Skin epidermis (tissue), 12 donors: ENCODE data around the gene NRCAM.
"Not testable (repeated sequence)": the region's sequence is repeated elsewhere in the genome, so short reads cannot be mapped to it uniquely, and the experiment has no call there.

Source experiments
- H3K27ac ChIP-seq, 21 experiments: fragments of 200-600 bp; sonication (generic) in 11 of 21; one replicate each; pipeline ENCODE4 v1.5.0; 2020; ENCODE audit warnings: mild to moderate bottlenecking in 3 of 21, inconsistent platforms in 2 of 21, moderate library complexity in 2 of 21
- H3K4me3 ChIP-seq, 7 experiments: fragments of 200-600 bp; sonication (generic) in 2 of 7; one replicate each; pipeline ENCODE4 v1.5.0; 2020; ENCODE audit warnings: inconsistent platforms in 2 of 7, mild to moderate bottlenecking in 2 of 7, moderate library complexity in 1 of 7

The NRCAM gene

DNA sequence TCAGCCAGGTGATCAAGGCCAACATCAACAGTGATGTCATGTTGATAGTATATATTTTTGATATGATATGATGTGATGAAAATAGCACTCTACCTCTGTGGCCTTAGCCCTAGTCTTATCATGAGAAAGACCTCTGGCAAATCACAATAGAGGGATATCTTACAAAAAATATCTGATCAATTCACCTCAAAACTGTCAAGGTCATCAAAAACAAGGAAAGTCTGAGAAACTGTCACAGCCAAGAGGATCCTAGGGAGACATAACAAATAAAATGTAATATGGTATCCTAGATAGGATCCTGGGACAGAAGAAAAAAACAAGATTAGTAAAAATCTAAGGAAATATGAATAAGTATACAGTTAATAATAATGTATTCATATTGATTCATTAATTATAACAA, 92.6 kb downstream of the NRCAM start:
- no peak overlapping the region for H3K27ac ChIP-seq
- no peak overlapping the region for H3K4me3 ChIP-seq

DNA sequence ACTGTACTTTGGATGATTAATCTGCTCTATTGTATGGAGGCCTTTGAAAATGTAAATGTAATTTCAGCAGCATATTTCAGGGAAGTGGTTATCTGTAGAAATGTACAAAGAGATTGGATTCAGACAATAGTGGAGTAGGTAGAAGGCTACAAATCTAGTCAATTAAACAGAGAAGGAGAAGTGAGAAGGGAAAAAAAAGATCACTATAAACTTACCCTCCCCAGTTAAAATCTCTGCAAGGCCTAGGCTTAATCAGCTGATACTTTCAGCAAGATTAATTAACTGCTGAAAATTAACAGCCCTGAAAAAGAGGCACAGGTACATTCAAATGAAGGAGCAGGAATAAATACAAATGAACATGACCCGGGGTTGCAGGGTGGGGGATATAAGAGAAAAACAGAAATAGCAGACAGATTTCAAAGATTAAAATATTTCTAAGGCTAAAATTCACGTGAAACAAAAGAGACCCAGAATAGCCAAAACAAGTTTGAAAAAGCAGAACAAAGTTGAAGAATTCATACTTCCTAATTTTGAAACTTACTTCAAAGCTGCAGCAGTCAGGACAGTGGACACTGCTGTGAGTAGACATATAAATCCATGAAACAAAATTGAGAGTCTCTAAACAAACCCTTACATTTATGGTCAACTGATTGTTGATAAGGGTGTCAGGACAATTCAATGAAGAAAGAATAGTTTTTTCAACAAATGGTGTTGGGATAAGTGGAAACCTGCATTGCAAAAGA, 96.0 kb downstream of the NRCAM start:
- Histone ChIP-seq H3K4me3 (no peak overlapping the region), H3K27ac (no peak overlapping the region)

DNA sequence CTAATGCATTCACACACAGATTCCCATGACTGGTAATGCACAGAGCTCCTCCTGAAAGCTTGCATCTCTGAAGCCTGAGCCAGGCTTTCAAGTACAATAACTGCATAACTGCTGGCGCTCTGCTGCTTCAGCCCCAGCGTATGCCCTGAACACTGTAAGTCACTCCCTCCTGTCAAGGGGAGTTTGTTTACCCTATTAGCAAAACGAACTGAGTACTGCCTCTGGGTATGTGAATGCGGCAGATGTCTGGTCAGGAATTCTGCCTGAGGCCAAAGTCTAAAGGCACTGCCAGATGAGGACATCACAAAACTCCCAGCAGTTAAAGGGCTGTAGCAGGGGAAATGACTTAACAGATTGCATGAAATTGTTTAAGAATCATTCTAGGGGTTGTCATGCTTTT, 97.7 kb downstream of the NRCAM start:
- H3K4me3 ChIP-seq = no peak overlapping the region
- H3K27ac ChIP-seq = no peak overlapping the region

DNA sequence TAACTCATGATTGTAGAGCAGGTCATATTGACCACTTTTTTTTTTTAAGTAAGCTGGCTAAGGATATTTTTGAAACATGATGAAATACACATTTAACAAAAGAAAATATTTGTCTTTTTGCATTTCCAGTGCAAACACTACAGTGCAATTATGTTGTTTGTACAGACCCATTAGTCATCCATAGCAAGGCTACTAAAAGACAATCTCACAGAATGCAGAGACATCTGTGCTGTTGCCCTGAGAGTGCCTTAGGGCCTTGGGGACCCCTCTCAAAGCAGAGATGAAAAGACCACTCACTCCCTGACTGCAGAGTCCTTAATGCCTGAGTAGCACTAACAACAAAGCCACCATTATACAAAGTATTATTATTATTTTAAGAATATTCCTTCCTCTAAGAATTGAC, 104.5 kb downstream of the NRCAM start:
- no peak overlapping the region for H3K27ac ChIP-seq
- no peak overlapping the region for H3K4me3 ChIP-seq

DNA sequence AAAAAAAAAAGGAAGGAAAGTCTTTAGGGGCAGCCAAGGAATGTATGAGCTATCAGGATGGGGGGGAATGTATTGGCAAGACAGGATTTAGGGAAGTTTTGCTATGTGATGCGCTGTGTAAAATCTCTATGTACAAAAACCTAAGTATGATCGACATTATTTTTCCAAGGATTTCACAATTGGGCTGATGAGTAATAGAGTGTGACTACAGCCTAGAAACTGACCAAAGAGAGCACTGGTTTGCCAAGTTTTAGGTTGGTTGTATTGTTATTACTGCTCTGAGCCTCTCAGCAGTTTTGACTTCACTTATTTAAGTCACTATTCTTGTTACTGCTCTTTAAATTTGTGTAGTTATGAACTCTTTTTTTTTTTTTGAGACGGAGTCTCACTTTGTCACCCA, 107.3 kb downstream of the NRCAM start:
- no peak overlapping the region for H3K4me3 ChIP-seq
- no peak overlapping the region for H3K27ac ChIP-seq

DNA sequence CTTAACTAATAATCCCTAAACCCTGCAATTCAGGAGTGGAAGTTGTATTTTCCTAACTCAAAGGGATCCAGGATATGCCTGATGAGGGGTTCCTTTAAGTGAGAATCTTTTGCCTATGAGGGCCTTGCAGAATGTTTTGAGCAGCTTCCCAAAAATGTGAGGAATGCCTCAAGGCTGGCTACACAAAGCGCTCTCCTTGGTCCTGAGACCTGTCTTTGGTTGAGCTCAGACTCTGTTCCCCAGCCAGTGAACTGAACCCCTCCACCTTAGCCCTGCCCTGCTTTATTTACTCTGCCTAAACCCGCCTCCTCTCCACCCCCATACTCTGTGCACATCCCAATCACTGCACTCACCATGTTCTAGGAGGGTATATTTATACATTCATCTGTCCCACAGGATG, 108.6 kb downstream of the NRCAM start:
- Histone ChIP-seq H3K4me3 (no peak overlapping the region), H3K27ac (no peak overlapping the region)

DNA sequence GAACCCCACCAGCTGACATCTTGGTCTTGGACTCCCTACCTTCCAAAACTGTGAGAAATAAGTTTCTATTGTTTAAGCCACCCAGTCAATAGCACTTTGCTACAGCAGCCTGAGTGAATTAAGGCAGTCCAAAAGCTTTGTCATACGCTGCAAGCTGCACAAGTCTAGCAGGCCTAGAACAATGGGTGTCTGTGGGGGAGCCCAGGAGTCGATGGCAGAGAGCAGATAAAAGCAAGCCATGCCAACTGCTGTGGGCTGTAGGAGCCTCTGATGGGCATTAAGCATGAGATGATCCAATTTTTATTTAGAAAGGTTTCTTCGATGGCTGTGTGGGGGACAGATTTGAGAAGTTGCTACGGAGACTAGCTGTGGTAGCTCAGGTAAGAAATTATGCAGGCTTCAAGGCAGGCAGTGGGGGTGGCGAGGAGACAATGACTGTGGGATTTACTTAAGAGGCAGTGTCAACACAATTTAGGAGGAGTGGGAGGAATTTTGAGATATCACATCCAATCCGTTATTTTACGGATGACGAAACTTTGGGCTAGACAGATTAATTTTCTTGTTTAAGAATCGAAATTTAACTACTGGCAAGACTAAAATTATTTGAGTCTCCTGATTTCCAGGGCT, 110.4 kb downstream of the NRCAM start:
- Histone ChIP-seq H3K27ac (no peak overlapping the region), H3K4me3 (no peak overlapping the region)

DNA sequence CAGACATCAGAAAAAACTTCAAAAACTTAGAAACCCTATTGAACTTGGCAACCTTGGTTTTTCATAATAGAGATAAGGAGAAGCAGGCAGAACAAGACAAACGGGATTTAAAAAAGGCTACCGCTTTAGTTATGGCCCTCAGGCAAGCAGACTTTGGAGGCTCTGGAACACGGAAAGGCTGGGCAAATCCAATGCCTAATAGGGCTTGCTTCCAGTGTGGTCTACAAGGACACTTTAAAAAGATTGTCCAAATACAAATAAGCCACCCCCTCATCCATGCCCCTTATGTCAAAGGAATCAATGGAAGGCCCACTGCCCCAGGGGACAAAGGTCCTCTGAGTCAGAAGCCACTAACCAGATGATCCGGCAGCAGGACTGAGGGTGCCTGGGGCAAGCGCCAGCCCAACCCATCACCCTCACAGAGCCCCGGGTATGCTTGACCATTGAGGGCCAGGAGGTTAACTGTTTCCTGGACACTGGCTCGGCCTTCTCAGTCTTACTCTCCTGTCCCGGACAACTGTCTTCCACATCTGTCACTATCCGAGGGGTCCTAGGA, 115.3 kb downstream of the NRCAM start:
- Histone ChIP-seq H3K4me3 (no peak overlapping the region), H3K27ac (no peak overlapping the region)

DNA sequence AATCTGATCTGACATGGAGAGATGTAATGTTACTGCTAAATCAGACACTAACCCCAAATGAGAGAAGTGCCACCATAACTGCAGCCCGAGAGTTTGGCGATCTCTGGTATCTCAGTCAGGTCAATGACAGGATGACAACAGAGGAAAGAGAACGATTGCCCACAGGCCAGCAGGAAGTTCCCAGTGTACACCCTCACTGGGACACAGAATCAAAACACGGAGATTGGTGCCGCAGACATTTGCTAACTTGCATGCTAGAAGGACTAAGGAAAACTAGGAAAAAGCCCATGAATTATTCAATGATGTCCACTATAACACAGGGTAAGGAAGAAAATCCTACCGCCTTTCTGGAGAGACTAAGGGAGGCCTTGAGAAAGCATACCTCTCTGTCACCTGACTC, 115.8 kb downstream of the NRCAM start:
- H3K27ac ChIP-seq = not testable (repeated sequence)

DNA sequence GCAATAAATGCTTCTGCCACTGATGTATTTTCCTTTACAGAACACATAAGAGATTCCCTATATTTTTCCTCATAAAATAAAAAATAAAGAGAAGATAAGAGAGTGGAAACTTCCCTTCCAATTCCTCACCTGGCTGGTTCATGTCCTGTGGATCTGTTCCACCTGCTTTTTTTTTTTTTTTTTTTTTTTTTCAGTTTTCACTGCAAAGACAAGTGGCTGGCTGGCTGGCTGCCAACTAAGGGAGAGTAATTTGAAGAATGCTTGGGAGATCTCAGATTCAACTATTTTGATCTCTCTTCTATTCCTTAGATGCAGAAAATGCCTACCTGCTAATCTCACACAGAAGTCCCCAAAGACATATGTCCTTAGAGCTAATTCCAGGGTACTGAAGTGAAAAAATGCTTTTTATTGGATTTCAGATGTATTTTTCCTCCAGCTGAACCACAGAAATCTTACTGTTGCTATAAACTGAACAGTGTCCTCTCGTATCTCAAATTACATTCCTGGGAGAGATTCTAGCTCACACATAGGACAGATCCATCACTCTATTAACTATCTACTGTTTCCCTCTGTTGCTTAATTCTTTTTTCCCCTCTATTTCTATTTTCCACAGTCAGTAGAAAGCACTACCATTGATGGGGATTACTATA, 120.8 kb downstream of the NRCAM start:
- no peak overlapping the region for H3K27ac ChIP-seq

More for the DNA sequence above, 115.8 kb downstream of the NRCAM start:
- H3K4me3 ChIP-seq = not testable (repeated sequence)

DNA sequence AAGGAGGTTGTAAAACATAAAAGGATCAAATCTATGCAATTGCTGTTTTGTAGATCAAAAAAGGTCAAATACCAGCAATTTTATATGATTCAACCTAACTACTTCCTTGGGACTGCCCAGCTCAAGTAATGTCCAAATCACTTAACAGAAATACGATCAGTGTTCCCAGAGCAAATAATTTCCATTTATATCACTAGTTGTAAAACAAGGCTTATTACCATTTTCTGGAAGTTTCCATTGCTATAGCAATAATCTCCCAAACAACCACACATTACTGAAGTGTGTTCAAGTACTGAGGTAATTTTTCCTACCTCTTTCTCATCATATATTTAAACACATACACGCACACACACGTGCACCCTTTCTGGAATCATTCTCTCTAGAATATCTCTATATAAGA, 123.3 kb downstream of the NRCAM start:
- Histone ChIP-seq H3K27ac (no peak overlapping the region), H3K4me3 (no peak overlapping the region)

More for the DNA sequence above, 120.8 kb downstream of the NRCAM start:
- no peak overlapping the region for H3K4me3 ChIP-seq

DNA sequence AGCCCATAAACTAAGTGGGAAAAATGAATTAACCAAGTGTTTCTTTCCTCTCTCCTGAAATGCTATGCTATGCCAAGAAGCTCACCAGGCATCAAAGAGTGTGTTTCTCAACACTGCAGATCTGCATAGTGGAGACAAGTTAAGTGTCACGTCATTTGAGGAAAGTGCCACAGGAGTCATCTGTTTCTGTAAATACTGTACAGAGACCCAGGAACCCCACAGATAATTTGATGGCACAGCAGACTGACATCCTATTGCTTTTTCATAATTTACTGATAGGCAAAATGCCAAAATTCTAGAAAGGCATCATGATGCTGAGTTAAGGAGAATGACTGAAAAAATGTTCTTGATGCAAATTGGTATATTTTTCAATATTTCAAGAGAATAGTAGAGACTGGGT, 124.3 kb downstream of the NRCAM start:
- Histone ChIP-seq H3K27ac (no peak overlapping the region), H3K4me3 (no peak overlapping the region)

DNA sequence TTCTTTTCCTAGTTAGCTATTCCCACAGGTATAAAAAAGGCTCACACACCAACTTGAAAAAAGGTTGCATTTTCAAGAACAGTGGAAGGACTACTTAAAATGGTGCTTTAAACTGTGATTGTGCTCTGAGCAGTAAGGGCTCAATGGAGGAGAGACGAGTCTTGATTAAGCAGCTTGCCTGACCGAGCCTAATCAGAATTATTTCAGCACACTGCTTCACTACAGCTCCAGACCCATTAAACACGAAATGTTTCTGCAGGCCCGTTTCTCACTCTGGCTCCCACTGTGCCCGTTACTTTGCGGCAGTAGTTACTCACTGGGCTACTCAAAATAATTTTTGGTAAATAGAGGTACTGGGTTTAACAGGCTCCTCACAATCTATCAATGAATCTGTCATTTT, 126.0 kb downstream of the NRCAM start:
- Histone ChIP-seq H3K27ac (no peak overlapping the region), H3K4me3 (no peak overlapping the region)

DNA sequence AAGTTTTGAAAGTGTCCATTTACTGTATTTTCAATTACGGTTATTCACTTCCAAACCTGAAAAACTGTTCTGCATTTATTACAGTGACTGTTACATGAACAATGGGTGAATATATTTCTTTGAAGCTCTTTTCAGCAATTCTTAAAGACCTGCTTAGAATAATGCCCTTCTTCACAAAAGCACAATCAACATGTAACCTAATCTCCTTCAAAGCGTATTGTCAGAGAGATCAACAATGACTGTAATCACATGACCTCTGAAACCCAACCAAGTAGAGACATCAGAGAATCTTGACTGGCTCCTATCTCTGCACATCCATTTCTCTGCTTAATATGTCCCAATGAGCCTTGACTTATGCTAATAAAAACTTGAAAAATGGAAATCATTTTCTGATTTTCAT, 126.7 kb downstream of the NRCAM start:
- no peak overlapping the region for H3K27ac ChIP-seq
- H3K4me3 ChIP-seq = no peak overlapping the region

DNA sequence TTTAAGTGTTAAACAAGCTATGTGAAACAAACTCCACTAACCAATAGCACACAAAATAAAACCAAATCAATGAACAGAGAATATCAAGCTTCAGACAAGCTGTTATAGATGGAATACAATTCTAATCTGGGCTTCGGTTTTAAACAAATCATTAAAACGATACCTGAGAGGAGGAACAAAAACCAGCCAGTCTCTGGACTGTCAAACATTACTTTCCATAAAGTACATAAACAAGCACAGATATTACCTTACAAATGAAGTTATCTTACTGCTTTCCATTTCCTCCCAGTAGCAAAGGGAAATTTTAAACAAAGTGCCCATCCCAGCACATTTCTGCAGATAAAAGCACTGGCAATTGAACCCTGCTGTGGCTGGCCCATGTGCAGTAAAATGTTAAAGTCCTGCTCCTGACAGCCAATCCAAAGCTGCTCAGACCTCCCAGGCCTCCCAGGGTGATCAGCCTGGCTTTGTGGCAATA, 128.0 kb downstream of the NRCAM start:
- no peak overlapping the region for H3K27ac ChIP-seq
- no peak overlapping the region for H3K4me3 ChIP-seq

DNA sequence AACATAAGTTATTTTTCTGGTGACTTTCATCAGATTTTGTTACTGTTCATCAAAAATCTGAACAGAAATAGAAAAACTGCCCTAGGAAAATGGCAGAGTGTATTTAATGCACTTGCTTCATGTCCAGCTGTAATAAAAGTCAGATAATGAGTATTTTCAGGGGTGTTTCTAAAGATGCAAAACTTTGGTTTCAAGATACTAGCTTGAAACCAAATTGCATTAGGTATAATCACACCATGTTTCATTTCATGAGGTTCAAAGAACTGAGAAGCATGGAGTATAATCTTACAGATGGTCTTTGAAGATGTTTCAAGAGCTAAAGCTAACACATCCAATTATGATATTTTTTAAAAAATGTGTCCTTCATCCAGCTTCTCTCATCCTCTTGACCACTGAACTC, 128.9 kb downstream of the NRCAM start:
- H3K4me3 ChIP-seq = no peak overlapping the region
- no peak overlapping the region for H3K27ac ChIP-seq

DNA sequence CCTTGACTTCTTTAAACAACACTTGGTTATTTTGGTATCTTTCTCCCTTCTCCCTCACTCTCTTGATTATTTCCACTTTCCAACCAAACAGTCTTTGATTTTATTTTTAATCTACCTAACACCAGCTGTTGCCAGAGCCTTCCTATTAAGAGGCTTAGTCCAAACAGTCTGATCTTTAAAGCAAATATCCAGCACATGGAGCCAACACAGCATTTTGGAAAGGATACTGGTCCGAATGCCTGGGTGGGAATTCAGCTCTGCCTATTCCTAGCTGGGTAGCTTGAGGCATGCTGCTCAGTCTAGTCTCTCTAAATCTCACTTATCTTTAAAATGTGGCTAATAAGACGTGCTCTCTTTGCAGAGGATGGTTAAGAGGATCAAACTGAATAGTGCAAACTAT, 129.3 kb downstream of the NRCAM start:
- Histone ChIP-seq H3K27ac (no peak overlapping the region), H3K4me3 (no peak overlapping the region)

DNA sequence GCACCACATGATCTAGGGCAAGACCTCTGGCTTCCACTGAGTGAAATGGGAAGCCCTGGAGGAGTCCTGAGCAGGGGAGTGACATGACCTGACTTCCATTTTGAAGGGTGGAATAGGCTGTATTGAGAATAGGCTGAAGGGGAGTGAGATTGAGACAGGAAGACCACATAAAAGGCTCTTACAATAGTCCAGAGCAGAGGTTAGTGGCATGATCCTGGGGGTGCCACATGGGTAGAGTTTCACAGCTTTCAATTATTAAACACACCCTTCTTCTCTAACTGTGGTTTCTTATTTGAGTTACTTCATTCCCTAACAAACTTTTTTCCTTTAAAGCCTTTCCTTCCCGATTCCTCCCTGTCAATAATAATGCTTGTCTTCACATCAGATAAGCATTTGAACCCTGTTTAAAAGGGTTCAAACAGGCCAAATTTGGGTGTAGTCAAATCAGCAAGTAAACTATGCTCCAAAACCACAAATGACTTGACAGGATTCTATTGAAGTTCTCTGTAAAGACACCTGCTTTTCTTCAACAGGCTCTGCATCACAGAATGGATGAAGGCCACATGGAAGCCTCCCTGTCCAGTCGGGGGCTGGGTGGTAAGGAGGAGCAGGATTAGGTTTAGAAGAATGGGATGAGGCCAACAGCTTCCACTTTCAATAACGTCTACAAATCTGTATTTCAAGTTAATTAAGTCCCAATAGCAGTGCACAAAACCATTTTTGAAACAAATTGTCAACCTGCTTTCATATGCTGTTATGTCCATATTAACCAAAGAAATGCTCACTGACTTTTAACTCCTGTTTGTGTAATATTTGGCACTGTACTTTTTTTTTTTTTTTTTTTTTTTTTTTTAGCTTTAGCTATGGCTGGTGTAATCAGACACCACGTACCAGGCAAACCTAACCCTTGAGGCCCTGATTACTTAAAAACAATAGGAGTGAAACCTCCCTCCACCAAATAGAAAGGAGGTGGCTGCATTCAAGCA, 131.9 kb downstream of the NRCAM start:
- Histone ChIP-seq H3K27ac (no peak overlapping the region), H3K4me3 (no peak overlapping the region)

DNA sequence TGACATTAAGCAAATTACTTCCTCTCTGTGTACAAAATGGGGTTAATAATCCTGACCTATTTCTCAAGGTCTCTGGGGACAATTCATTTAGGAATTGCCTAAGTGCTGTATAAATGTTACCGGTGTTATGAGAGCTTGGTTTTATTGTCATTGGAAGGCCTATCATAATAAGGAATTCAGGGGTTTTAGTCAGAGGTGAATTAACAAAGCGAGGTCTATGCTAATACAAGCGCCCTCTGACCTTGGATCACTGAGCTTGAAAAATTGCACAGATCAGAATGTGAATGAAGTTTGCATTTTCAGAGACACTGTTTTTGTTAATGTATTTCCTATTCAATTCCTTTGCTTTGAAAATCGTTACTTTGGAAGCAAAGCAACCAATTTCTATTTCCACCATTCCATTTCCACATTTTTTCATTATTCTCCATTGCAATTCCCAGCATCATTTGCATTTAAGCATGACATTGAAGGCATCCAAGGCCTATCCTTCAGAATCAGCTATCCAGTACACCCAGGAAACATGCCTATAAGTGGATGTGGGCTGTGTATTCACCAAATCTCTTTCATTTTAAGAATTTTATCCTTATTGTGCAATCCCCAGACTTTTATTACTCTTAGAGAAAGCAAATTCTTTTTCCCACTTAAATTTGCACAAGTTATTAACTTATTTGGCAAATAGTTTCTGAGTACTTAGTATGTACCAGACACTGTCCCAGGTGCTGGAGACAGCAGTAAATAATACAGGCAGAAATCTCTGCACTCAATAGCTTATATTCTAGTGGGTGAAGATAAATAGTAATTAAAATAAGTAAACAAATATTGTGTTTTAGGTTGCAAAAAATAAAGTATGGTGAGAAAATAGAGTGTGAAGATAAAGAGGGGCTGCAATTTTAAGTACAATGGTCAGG, 133.1 kb downstream of the NRCAM start:
- H3K27ac ChIP-seq = no peak overlapping the region
- no peak overlapping the region for H3K4me3 ChIP-seq
